A172 (cell line): Measurements from ENCODE around the gene ORAI1. TPM values are rescaled to one million over a fixed set of nuclear protein-coding genes. Genes with fewer than 3 reads are reported as not detected.

Source experiments
- total RNA-seq: library from RNA; depleted of rRNA; stranded (reverse); fragments of >200 nt; shearing (Covaris generic); gene quantifications from 2 replicates; pipeline ENCODE4 v1.2.3, GENCODE V29; 2014; rRNA removed

Gene ORAI1
- total RNA-seq, 1 experiment from 2014 or later, result 13.2 TPM

Other genes starting within 250 kb of the ORAI1 start
- 62.3 and 76.7 TPM in 2 replicates for gene RNF34, start 226.4 kb upstream of the ORAI1 start, total RNA-seq
- gene KDM2B, start 45.5 kb upstream of the ORAI1 start, total RNA-seq, result 27.7 and 37.2 TPM in 2 replicates
- 0.02 and 1.5 TPM in 2 replicates for gene MORN3, start 43.1 kb downstream of the ORAI1 start, total RNA-seq
- 4.6 and 5.5 TPM in 2 replicates for gene TMEM120B, start 86.2 kb downstream of the ORAI1 start, total RNA-seq
- 1.8 and 2.7 TPM in 2 replicates for gene RHOF, start 167.2 kb downstream of the ORAI1 start, total RNA-seq
- gene SETD1B, start 177.5 kb downstream of the ORAI1 start, total RNA-seq, result 1.9 and 2.4 TPM in 2 replicates
- gene HPD, start 232.3 kb downstream of the ORAI1 start, total RNA-seq, result 0.12 and 1.2 TPM in 2 replicates